H1 (cell line): ENCODE results near the gene RASEF. TPM values are rescaled to one million over a fixed set of nuclear protein-coding genes. Genes with fewer than 3 reads are reported as not detected.

Source experiments
- CTCF ChIA-PET: fragments of 300-600 bp; sonication (Branson Sonifier 250); formaldehyde crosslinking; loops from one replicate; lab custom pipeline; 2021; ENCODE audit not compliant: partially characterized antibody; lab: Charles Lee
- POLR2A ChIA-PET: fragments of 300-600 bp; sonication (Branson Sonifier 250); formaldehyde crosslinking; loops from one replicate; lab custom pipeline; 2021; ENCODE audit warnings: inconsistent platforms; ENCODE audit not compliant: partially characterized antibody; lab: Charles Lee
- DNase-seq, 2 experiments: peaks; one replicate each; pipeline versions ENCODE4 v3.0.0 to v3.0.0-alpha.2; 2010 to 2022; ENCODE audit warnings: low spot score in 2 of 2, low read depth in 1 of 2, mixed read lengths in 1 of 2
- FAIRE-seq: peaks from 2 replicates; lab custom pipeline; 2011; peaks lifted over from hg19 to GRCh38; lab: Jason Lieb, UNC
- H2AFZ ChIP-seq: 2 replicates; pipeline ENCODE4 v1.8.1; 2012; ENCODE audit warnings: low read length, inconsistent platforms
- H2AK5ac ChIP-seq: 2 replicates; pipeline ENCODE4 v1.6.1; 2013; ENCODE audit warnings: low read depth, low read length
- H2BK120ac ChIP-seq: replicated peaks from 2 replicates; pipeline ENCODE3; 2013; ENCODE audit warnings: low read depth, low read length, inconsistent platforms
- H2BK12ac ChIP-seq: 2 replicates; pipeline ENCODE4 v1.6.1; 2013; ENCODE audit warnings: low read depth, low read length
- H2BK15ac ChIP-seq: 2 replicates; pipeline ENCODE4 v1.6.1; 2013; ENCODE audit warnings: low read length
- H2BK20ac ChIP-seq: 2 replicates; pipeline ENCODE4 v1.6.1; 2013; ENCODE audit warnings: low read length
- H2BK5ac ChIP-seq: 2 replicates; pipeline ENCODE4 v1.6.1; 2013; ENCODE audit warnings: low read depth, low read length
- H3K14ac ChIP-seq: 2 replicates; pipeline ENCODE4 v1.6.1; 2013; ENCODE audit warnings: inconsistent platforms; ENCODE audit not compliant: insufficient read length
- H3K18ac ChIP-seq: 2 replicates; pipeline ENCODE4 v1.6.1; 2013; ENCODE audit warnings: low read length; ENCODE audit errors: extremely low read depth
- H3K23ac ChIP-seq: 2 replicates; pipeline ENCODE4 v1.6.1; 2013; ENCODE audit warnings: inconsistent platforms; ENCODE audit not compliant: insufficient read length
- H3K23me2 ChIP-seq: 2 replicates; pipeline ENCODE4 v1.6.1; 2013; ENCODE audit warnings: low read depth, low read length
- H3K27ac ChIP-seq: 2 replicates; pipeline ENCODE4 v1.6.1; 2011; ENCODE audit warnings: low read depth, low read length, inconsistent platforms
- H3K27me3 ChIP-seq, 4 experiments: replicated peaks in 1 of 4; 1 replicate in 1 of 4; 2 replicates in 3 of 4; pipeline versions ENCODE4 v1.6.1 to v1.8.1; 2011 to 2013; ENCODE audit warnings: low read length in 3 of 4, mild to moderate bottlenecking in 3 of 4, inconsistent platforms in 2 of 4, mixed read lengths in 2 of 4, moderate library complexity in 1 of 4; ENCODE audit not compliant: control insufficient read depth in 3 of 4, insufficient read depth in 3 of 4; ENCODE audit errors: extremely low read depth in 1 of 4
- H3K36me3 ChIP-seq, 4 experiments: 2 replicates each; pipeline versions ENCODE4 v1.6.1 to v1.8.1; 2011 to 2013; ENCODE audit warnings: mild to moderate bottlenecking in 4 of 4, low read length in 3 of 4, moderate library complexity in 2 of 4, control low read depth in 1 of 4, inconsistent platforms in 1 of 4; ENCODE audit not compliant: insufficient read depth in 4 of 4, control insufficient read depth in 2 of 4
- H3K4ac ChIP-seq: replicated peaks from 2 replicates; pipeline ENCODE3; 2013; ENCODE audit warnings: low read length, low read depth, mixed read lengths, inconsistent platforms; ENCODE audit not compliant: insufficient read length
- H3K4me1 ChIP-seq, 4 experiments: replicated peaks in 1 of 4; 1 replicate in 1 of 4; 2 replicates in 3 of 4; pipeline versions ENCODE4 v1.6.1 to v1.8.1; 2011 to 2013; ENCODE audit warnings: low read length in 3 of 4, inconsistent platforms in 2 of 4, mixed read lengths in 1 of 4; ENCODE audit not compliant: insufficient read depth in 4 of 4, control insufficient read depth in 3 of 4
- H3K4me2 ChIP-seq, 2 experiments: 2 replicates each; pipeline versions ENCODE4 v1.6.1 to v1.8.1; 2011 to 2013; ENCODE audit warnings: low read depth in 2 of 2, low read length in 2 of 2, control low read depth in 1 of 2, inconsistent platforms in 1 of 2, mild to moderate bottlenecking in 1 of 2; ENCODE audit not compliant: insufficient read depth in 1 of 2
- H3K4me3 ChIP-seq, 4 experiments: fragments of 200-600, 300-600 bp in 1 of 4; sonication (generic), shearing (Covaris generic), sonication (Bioruptor Twin) in 1 of 4; 2 replicates each; pipeline versions ENCODE4 v1.5.1 to v1.8.1; 2011 to 2016; ENCODE audit warnings: low read length in 4 of 4, low read depth in 3 of 4, control low read depth in 2 of 4, inconsistent platforms in 2 of 4, mild to moderate bottlenecking in 2 of 4, mixed read lengths in 1 of 4, moderate library complexity in 1 of 4; ENCODE audit not compliant: insufficient read depth in 2 of 4; ENCODE audit errors: extremely low read depth in 1 of 4
- H3K56ac ChIP-seq: replicated peaks from 2 replicates; pipeline ENCODE3; 2013; ENCODE audit warnings: low read depth, mild to moderate bottlenecking, mixed read lengths, low read length, inconsistent platforms; ENCODE audit not compliant: insufficient read length
- H3K79me1 ChIP-seq: 2 replicates; pipeline ENCODE4 v1.6.1; 2013; ENCODE audit warnings: low read depth, low read length, control low read depth
- H3K79me2 ChIP-seq, 2 experiments: 2 replicates each; pipeline versions ENCODE4 v1.6.1 to v1.8.1; 2012 to 2013; ENCODE audit warnings: low read length in 2 of 2, mild to moderate bottlenecking in 2 of 2, inconsistent platforms in 1 of 2; ENCODE audit not compliant: insufficient read depth in 2 of 2, control insufficient read depth in 1 of 2
- H3K9ac ChIP-seq, 4 experiments: replicated peaks in 1 of 4; 1 replicate in 1 of 4; 2 replicates in 3 of 4; pipeline versions ENCODE4 v1.6.1 to v1.8.1; 2011 to 2013; ENCODE audit warnings: low read depth in 3 of 4, low read length in 3 of 4, control low read depth in 2 of 4, mild to moderate bottlenecking in 2 of 4, moderate library complexity in 2 of 4, inconsistent platforms in 1 of 4; ENCODE audit errors: extremely low read depth in 1 of 4
- H3K9me3 ChIP-seq, 2 experiments: 2 replicates each; pipeline versions ENCODE4 v1.6.1 to v1.8.1; 2012 to 2013; ENCODE audit warnings: mild to moderate bottlenecking in 2 of 2, moderate library complexity in 2 of 2, control low read depth in 1 of 2, inconsistent platforms in 1 of 2, low read depth in 1 of 2, low read length in 1 of 2, mixed read lengths in 1 of 2; ENCODE audit not compliant: insufficient read depth in 2 of 2
- H4K20me1 ChIP-seq, 2 experiments: replicated peaks in 1 of 2; 2 replicates each; pipeline versions ENCODE3 to v1.8.1; 2011 to 2013; ENCODE audit warnings: inconsistent platforms in 2 of 2, low read length in 2 of 2, mild to moderate bottlenecking in 1 of 2; ENCODE audit not compliant: insufficient read depth in 2 of 2, control insufficient read depth in 1 of 2
- H4K5ac ChIP-seq: 2 replicates; pipeline ENCODE4 v1.6.1; 2013; ENCODE audit warnings: low read length, low read depth, mixed read lengths, inconsistent platforms; ENCODE audit not compliant: insufficient read length
- H4K8ac ChIP-seq: 2 replicates; pipeline ENCODE4 v1.8.0; 2013; ENCODE audit warnings: mild to moderate bottlenecking, moderate library complexity, low read length, inconsistent platforms; ENCODE audit not compliant: insufficient read depth; ENCODE audit errors: extremely low read depth
- H4K91ac ChIP-seq: replicated peaks from 2 replicates; pipeline ENCODE3; 2013; ENCODE audit warnings: low read length, mixed read lengths, inconsistent platforms; ENCODE audit not compliant: insufficient read length
- CBX8 ChIP-seq: fragments of 300-800, 300-1000 bp; sonication (generic); IDR thresholded peaks from 2 replicates; pipeline ENCODE4 v1.7.1; 2016; ENCODE audit warnings: low read depth, low read length, borderline replicate concordance
- FOSL1 ChIP-seq: IDR thresholded peaks from 2 replicates; pipeline ENCODE4 v1.6.1; 2011; ENCODE audit warnings: mild to moderate bottlenecking, low read depth, low read length, moderate library complexity; ENCODE audit not compliant: insufficient read depth
- SAP30 ChIP-seq: fragments of 300-600 bp; sonication (generic); IDR thresholded peaks from 2 replicates; pipeline ENCODE4 v1.7.1; 2012; ENCODE audit warnings: low read length, moderate library complexity, mild to moderate bottlenecking, inconsistent platforms; ENCODE audit not compliant: insufficient read depth, insufficient replicate concordance
- WGBS, 2 experiments: shearing (Covaris generic) in 1 of 2; methylation state at CpG; one replicate each; pipeline versions ENCODE4 v1.1.6 to v1.1.7; 2013 to 2015; ENCODE audit warnings: low lambda C conversion rate in 2 of 2, mixed read lengths in 2 of 2, inconsistent platforms in 1 of 2, low coverage in 1 of 2, missing lambda C conversion rate in 1 of 2; ENCODE audit not compliant: insufficient replicate concordance in 2 of 2, insufficient coverage in 1 of 2, insufficient read length in 1 of 2; ENCODE audit errors: extremely low coverage in 1 of 2, missing lambda C conversion rate in 1 of 2; 5-methylcytosine and 5-hydroxymethylcytosine counted together
- polyA plus RNA-seq, 7 experiments: library from polyadenylated mRNA; depleted of rRNA in 3 of 7; stranded (reverse) in 5 of 7; unstranded in 2 of 7; fragments of >200 nt in 5 of 7; fragments of 200-250 nt in 2 of 7; gene quantifications; 1 replicate in 5 of 7; 2 replicates in 1 of 7; 4 replicates in 1 of 7; pipeline versions ENCODE4 v1.2.1 to v1.2.3, GENCODE V29; 2011 to 2013; ENCODE audit warnings: missing spikeins in 2 of 7, mixed read lengths in 2 of 7
- total RNA-seq: library from RNA; stranded (reverse); fragmentation: NEBNext Ultra II Directional; extraction: Animal tissue kit (Norgen Biotek cat#: 25700); gene quantifications from 2 replicates; pipeline ENCODE4 v1.2.1, GENCODE V29; 2021

Gene RASEF
- total and polyA plus RNA-seq, 2 of the 8 experiments (the other 6 are each of a cell fraction or from before 2014, with no cell fraction given), result 1.1 to 4.6 TPM

GRCh38 chr9:82998409-82998808 lies 64.5 kb downstream of the RASEF start:
- FAIRE-seq, result no peak
- ChIA-PET CTCF (no interaction called here), POLR2A (interaction anchor here (0.5 to 1.0 kb wide), 2 partner anchors 136 to 925 kb away, joined by 3 read pairs; no protein-coding TSS in a partner anchor)
- no peaks in the 10 kb centered on the region for H3K9me3 ChIP-seq
- no peaks in the 10 kb centered on the region for H3K23me2 ChIP-seq
- no peak overlapping the region for H2BK12ac ChIP-seq
- peaks cover 0 to 4% (median 0%) of the 10 kb centered on the region in 4 experiments; a peak in 3 of 7 replicates for H3K4me1 ChIP-seq
- DNase-seq, result no peak
- H4K8ac ChIP-seq, result no peak overlapping the region
- no peak overlapping the region for H4K91ac ChIP-seq
- peak overlapping the region; percentile 78 for H2AK5ac ChIP-seq
- H3K79me1 ChIP-seq, result no peaks in the 10 kb centered on the region
- H3K56ac ChIP-seq, result no peak overlapping the region
- no peak overlapping the region for H2BK5ac ChIP-seq
- H2BK15ac ChIP-seq, result no peak overlapping the region
- H4K5ac ChIP-seq, result no peak overlapping the region
- H3K4ac ChIP-seq, result no peak overlapping the region
- H3K27me3 ChIP-seq, result no peaks in the 10 kb centered on the region
- 0 out of 4 replicates have a peak overlapping the region, but pooled peaks of 1 of the 2 experiments have one; percentile 28 for H3K4me2 ChIP-seq
- no peak overlapping the region for H3K23ac ChIP-seq
- H3K18ac ChIP-seq, result no peak overlapping the region
- H2BK20ac ChIP-seq, result no peak overlapping the region
- WGBS, 2 experiments, result 40% methylated on average over 2 of the region's 2 CpGs; no CpG with 5 or more reads in 1 of the 2 experiments
- H3K36me3 ChIP-seq, result no peaks in the 10 kb centered on the region
- no peak overlapping the region for H3K27ac ChIP-seq
- H3K4me3 ChIP-seq, result no peak overlapping the region
- H4K20me1 ChIP-seq, result no peaks in the 10 kb centered on the region
- no peak overlapping the region for H3K9ac ChIP-seq
- no peaks in the 10 kb centered on the region for H3K79me2 ChIP-seq
- TF ChIP-seq SAP30 (no peak), CBX8 (no peak), FOSL1 (no peak)
- H2AFZ ChIP-seq, result no peak overlapping the region
- no peak overlapping the region for H3K14ac ChIP-seq
- no peak overlapping the region for H2BK120ac ChIP-seq
